T47D (cell line): ENCODE data around the gene ADARB2.

ENCODE experiments used
- DNase-seq, 2 experiments: peaks; one replicate each; pipeline versions ENCODE4 v3.0.0 to v3.0.0-alpha.2; 2011 to 2012; ENCODE audit warnings: low read depth in 1 of 2, low spot score in 1 of 2
- JUND ChIP-seq: IDR thresholded peaks from 2 replicates; pipeline ENCODE4 v1.6.1; 2012; ENCODE audit warnings: low read depth
- in situ Hi-C: cut with HindIII; loops from 2 replicates; pipeline ENCODE4 v1.10.0; 2016; ENCODE audit warnings: low sequenced_read_pairs, low pct_unique_long_range_greater_than_20kb

ADARB2 gene

GRCh38 chr10:1278306-1278705, 459.0 kb downstream of the ADARB2 start:
- in situ Hi-C loops, result no loop called here
- TF ChIP-seq JUND, result no peak
- no peak for DNase-seq

GRCh38 chr10:1274701-1275544, 462.4 kb downstream of the ADARB2 start:
- in situ Hi-C loops, result no loop called here
- TF ChIP-seq JUND, result no peak
- DNase-seq, result no peak

GRCh38 chr10:1274111-1274661, 463.1 kb downstream of the ADARB2 start:
- TF ChIP-seq JUND, result no peak
- in situ Hi-C loops, result no loop called here
- DNase-seq, result no peak

- no peak for TF ChIP-seq JUND
- DNase-seq, result no peak
- in situ Hi-C loops, result no loop called here
Measured at GRCh38 chr10:1273372-1274105, 463.8 kb downstream of the ADARB2 start.

DNA sequence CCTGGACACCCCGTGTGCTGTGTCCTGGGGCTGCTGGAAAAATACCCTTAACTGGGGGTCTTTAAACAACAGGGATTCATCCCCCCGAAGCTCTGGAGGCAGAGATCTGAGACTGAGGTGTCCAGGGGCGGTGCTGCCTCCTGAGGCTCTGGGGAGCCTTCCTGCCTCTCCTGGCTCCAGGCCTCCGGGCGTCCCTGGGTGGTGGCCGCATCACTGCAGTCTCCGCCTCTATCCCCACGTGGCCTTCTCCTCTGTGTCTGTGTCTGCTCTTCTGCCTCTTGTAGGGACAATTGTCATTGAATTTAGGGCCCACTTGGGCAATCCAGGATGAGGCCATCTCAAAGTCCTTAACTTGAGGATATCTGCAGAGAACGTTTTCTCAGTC, 464.6 kb downstream of the ADARB2 start:
- TF ChIP-seq JUND, result no peak
- DNase-seq, result no peak
- in situ Hi-C loops, result no loop called here

GRCh38 chr10:1272079-1272776, 465.1 kb downstream of the ADARB2 start:
- TF ChIP-seq JUND, result no peak
- no peak for DNase-seq
- in situ Hi-C loops, result no loop called here

DNA sequence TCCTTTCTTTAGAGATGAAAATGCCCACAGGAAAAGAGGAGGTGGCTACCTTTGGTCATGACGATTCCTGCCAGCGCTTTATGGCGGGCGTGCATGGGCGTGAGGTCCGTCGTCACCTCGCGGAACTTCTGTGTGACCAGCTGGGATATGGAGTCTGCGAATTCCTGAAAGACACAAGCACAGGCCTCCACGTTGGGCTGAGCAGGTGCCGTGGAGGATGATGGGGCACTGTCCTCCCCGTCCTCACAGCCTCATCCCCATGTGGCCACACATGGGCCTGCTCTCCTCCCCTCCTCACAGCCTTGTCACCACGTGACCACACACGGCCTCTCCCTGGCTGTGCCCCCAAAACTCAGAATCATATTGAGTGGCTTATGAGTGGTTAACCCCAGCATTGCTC, 466.4 kb downstream of the ADARB2 start:
- in situ Hi-C loops, result no loop called here
- DNase-seq, result no peak
- no peak for TF ChIP-seq JUND

DNA sequence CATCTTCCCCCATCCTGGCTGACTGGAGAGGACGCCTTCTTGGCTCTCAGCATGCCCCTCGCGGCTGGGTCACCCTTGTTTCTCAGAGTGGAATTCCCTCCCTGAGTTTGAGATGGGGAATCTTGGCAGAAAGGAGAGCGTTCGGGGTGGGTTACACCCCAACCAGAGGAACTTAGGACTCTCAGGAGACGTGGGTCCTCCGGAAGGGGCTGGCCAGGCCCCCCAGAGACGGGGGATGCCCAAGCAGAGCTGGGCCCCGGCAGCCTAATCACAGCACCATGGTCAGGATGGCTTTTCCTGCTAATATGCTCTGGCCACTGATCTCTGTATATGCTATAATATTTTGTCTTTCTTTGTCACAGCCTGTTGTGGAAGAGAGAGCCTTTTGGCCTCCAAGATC, 466.8 kb downstream of the ADARB2 start:
- no peak for DNase-seq
- in situ Hi-C loops, result no loop called here
- no peak for TF ChIP-seq JUND

DNA sequence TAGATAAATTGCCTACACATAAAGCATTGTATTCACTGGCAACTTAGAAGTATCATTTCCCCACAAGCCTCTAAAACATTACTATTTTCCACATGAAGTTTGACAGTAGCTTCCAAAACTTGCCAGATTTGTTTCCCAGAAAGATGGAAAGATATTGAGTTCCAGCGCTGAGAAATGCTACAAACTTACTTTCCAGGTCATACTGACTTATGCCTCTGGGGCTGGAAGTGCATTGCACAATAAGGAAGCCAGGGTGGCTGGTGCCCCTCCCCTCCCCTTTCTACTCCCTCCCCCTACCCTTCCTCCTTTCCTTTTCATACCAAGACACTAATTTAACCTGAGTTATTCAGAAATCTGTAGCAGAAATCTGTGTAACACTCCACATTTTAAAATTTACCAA, 468.5 kb downstream of the ADARB2 start:
- no peak; the same call in 1 of the 2 replicates for TF ChIP-seq JUND
- in situ Hi-C loops, result no loop called here
- DNase-seq, result peak; percentile 56 to 99

GRCh38 chr10:1267568-1267967, 469.8 kb downstream of the ADARB2 start:
- in situ Hi-C loops, result no loop called here
- TF ChIP-seq JUND, result no peak
- peak in 1 of 2 experiments; percentile 71 for DNase-seq

- in situ Hi-C loops, result no loop called here
- TF ChIP-seq JUND, result no peak
- DNase-seq, result no peak
Measured at GRCh38 chr10:1267148-1267547, 470.2 kb downstream of the ADARB2 start.

DNA sequence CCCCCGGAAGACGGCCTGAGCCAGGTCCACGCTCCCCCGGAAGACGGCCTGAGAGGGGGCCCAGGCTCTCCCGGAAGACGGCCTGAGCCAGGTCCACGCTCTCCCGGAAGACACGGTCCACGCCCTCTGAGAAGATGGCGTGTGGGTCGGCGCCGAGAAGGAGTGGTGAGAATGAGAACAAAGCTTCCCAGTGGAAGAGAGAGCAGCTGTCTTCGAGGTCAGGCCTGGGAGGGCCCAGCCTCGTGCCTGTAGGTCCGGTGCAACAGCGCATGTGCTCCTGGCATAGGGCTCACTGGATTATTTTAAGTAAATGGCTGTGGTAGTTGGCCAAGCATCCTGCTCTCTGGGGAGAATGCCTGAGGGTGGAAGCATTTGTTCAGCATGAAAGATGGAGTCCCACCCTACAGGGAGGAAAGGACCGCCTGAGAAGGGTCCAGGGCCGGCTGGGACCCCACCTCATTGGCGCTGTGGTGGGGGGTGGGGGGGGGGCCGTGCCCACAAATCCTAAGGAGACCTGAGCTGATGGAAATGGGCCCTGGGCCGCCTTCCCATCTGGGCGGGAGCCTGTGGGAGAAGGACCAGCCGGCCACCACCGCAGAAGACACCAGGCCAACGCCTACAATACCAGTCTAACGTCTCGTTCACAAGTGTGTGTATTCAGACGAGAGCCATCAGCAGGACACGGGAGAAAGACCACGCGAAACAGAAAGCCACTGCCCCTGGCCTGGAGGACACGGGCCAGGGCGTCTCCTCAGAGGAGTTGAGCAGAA, 471.1 kb downstream of the ADARB2 start:
- in situ Hi-C loops, result no loop called here
- no peak for DNase-seq
- TF ChIP-seq JUND, result no peak
